A673 (cell line): ENCODE data around the gene GGCT. TPM values are rescaled to one million over a fixed set of nuclear protein-coding genes. Genes with fewer than 3 reads are reported as not detected.

Source experiments
- BruUV-seq: library from RNA; stranded (reverse); fragments of 400-500 nt; replicated peaks from 2 replicates; lab custom pipeline; 2021; lab: Mats Ljungman, UMichigan
- CTCF ChIA-PET: fragments of 300-600 bp; sonication (Branson Sonifier 250); formaldehyde crosslinking; loops from one replicate; lab custom pipeline; 2022; ENCODE audit warnings: antibody characterized with exemption; lab: Charles Lee
- POLR2A ChIA-PET: fragments of 300-600 bp; sonication (Branson Sonifier 250); formaldehyde crosslinking; loops from one replicate; lab custom pipeline; 2022; ENCODE audit warnings: antibody characterized with exemption; ENCODE audit not compliant: low non-redundant PET; lab: Charles Lee
- DNase-seq: peaks from one replicate; pipeline ENCODE4 v3.0.0-alpha.2; 2015; ENCODE audit warnings: low spot score
- H3K27ac ChIP-seq: fragments of 200-600 bp; sonication (generic); 2 replicates; pipeline ENCODE4 v1.5.1; 2016; ENCODE audit warnings: mixed run types, low read depth, mild to moderate bottlenecking, mixed read lengths, antibody characterized with exemption, low read length; ENCODE audit not compliant: poor library complexity, severe bottlenecking
- H3K27me3 ChIP-seq: fragments of 200-600 bp; sonication (generic); replicated peaks from 2 replicates; pipeline ENCODE4 v1.6.1; 2017; ENCODE audit warnings: mixed run types, low read depth, mild to moderate bottlenecking, mixed read lengths, antibody characterized with exemption, low read length; ENCODE audit not compliant: insufficient read depth, poor library complexity
- H3K36me3 ChIP-seq: fragments of 200-600 bp; sonication (generic); 2 replicates; pipeline ENCODE4 v1.6.1; 2016; ENCODE audit warnings: mixed run types, mild to moderate bottlenecking, mixed read lengths, antibody characterized with exemption, low read length; ENCODE audit not compliant: insufficient read depth, poor library complexity, severe bottlenecking
- H3K4me1 ChIP-seq: fragments of 200-600 bp; sonication (generic); 2 replicates; pipeline ENCODE4 v1.6.1; 2017; ENCODE audit warnings: mixed run types, mild to moderate bottlenecking, mixed read lengths, antibody characterized with exemption, low read length; ENCODE audit not compliant: insufficient read depth, poor library complexity, severe bottlenecking
- H3K4me3 ChIP-seq: fragments of 200-600 bp; sonication (generic); 2 replicates; pipeline ENCODE4 v1.5.1; 2016; ENCODE audit warnings: low read depth, mixed run types, mild to moderate bottlenecking, mixed read lengths, low read length; ENCODE audit not compliant: poor library complexity, severe bottlenecking
- H3K9me3 ChIP-seq: fragments of 200-600 bp; sonication (generic); 2 replicates; pipeline ENCODE4 v1.6.1; 2016; ENCODE audit warnings: mixed run types, low read depth, mild to moderate bottlenecking, mixed read lengths, antibody characterized with exemption, low read length; ENCODE audit not compliant: poor library complexity, severe bottlenecking
- EZH2 ChIP-seq: fragments of 200-600 bp; sonication (generic); IDR thresholded peaks from 2 replicates; pipeline ENCODE4 v1.6.1; 2017; ENCODE audit warnings: borderline replicate concordance, low read depth, mild to moderate bottlenecking, mixed read lengths, antibody characterized with exemption, low read length; ENCODE audit not compliant: poor library complexity, severe bottlenecking
- intact Hi-C: fragments of 100-400 bp; cut with micrococcal nuclease; formaldehyde crosslinking; loops from one replicate; pipeline ENCODE4 v1.10.0; 2022; ENCODE audit not compliant: unreplicated experiment
- total RNA-seq: library from RNA; stranded (reverse); gene quantifications from 2 replicates; pipeline ENCODE4 v1.2.3, GENCODE V29; 2021
- TF ChIP-seq, protein P1 (sequence below): fragments of 300-800, 200-600 bp; sonication (generic); conservative IDR thresholded peaks from 2 replicates; pipeline ENCODE4 v1.5.1; 2017; ENCODE audit warnings: low read depth, mild to moderate bottlenecking, antibody characterized with exemption, low read length, moderate library complexity, mixed read lengths

Gene GGCT
- total RNA-seq, 1 experiment from 2014 or later: 66.0 TPM

DNA sequence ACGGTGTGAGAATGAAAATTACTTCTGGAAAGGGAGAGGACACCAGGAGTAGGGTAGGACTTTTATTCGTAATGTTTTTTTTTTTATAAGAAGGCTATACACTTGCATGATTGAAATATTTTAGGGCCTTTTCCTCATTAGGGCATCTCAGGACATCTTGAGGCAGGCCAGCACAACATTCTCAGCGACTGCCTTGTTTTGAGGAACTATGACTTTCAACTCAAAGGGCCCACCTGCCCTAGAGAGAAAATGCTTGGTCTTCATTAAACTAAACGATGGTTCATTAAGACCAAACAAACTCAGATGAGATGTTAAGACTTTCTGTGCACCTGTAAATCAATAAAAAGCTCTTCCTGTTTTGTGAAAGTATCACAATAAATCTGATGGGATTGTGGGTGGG lies 37.4 kb downstream of the GGCT start:
- no peak overlapping the region for H3K4me3 ChIP-seq
- POLR2A ChIA-PET: no interaction called here
- no peaks in the 10 kb centered on the region for H3K36me3 ChIP-seq
- H3K4me1 ChIP-seq: no peaks in the 10 kb centered on the region
- intact Hi-C loops: no loop called here
- BruUV-seq: no TSS peak
- no peak overlapping the region for H3K27ac ChIP-seq
- no peaks in the 10 kb centered on the region for H3K9me3 ChIP-seq
- H3K27me3 ChIP-seq: no peaks in the 10 kb centered on the region
- CTCF ChIA-PET: no interaction called here
- DNase-seq: no peak
- TF ChIP-seq, protein P1, sequence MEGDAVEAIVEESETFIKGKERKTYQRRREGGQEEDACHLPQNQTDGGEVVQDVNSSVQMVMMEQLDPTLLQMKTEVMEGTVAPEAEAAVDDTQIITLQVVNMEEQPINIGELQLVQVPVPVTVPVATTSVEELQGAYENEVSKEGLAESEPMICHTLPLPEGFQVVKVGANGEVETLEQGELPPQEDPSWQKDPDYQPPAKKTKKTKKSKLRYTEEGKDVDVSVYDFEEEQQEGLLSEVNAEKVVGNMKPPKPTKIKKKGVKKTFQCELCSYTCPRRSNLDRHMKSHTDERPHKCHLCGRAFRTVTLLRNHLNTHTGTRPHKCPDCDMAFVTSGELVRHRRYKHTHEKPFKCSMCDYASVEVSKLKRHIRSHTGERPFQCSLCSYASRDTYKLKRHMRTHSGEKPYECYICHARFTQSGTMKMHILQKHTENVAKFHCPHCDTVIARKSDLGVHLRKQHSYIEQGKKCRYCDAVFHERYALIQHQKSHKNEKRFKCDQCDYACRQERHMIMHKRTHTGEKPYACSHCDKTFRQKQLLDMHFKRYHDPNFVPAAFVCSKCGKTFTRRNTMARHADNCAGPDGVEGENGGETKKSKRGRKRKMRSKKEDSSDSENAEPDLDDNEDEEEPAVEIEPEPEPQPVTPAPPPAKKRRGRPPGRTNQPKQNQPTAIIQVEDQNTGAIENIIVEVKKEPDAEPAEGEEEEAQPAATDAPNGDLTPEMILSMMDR: no peak
- TF ChIP-seq EZH2: no peak

DNA sequence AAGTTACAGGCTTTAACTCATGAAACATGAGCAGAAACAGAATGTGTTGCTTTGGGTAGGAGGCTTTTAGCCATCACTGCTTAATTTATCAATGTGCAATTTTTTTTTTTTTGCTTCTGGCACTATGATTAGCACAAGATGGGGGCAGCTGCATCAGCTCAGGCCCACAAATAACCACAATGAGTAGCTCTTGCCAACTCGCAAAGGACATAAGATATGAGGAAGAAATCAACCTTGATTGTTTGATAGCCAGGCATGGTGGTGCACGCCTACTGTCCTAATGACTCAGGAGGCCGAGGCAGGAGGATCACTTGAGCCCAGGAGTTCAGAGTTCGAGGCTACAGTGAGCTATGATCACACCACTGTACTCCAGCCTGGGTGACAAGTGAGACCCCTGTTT lies 38.4 kb downstream of the GGCT start:
- no peak overlapping the region for H3K27ac ChIP-seq
- no peak for DNase-seq
- no peaks in the 10 kb centered on the region for H3K9me3 ChIP-seq
- CTCF ChIA-PET: no interaction called here
- H3K27me3 ChIP-seq: no peaks in the 10 kb centered on the region
- no TSS peak for BruUV-seq
- no peaks in the 10 kb centered on the region for H3K4me1 ChIP-seq
- POLR2A ChIA-PET: no interaction called here
- intact Hi-C loops: no loop called here
- no peaks in the 10 kb centered on the region for H3K36me3 ChIP-seq
- TF ChIP-seq EZH2: no peak
- TF ChIP-seq, protein P1: no peak
- H3K4me3 ChIP-seq: no peak overlapping the region

DNA sequence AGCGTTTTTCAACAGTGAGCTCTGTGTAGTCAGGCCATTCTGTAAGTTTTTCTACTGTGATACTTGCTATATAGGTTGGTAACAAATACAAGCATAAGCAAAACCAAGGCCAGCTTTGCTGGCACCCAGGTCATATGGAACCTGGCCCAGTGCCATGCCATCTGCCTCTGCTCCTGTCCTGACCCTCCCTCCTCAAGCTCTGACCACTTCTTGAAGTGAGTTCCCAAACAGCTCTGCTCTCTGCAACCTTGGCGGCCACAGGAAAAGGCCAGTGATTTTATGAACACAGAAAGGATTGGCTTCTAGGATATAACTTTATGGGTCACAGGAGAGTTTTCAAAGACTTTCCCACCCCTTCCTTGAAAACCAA lies 38.8 kb downstream of the GGCT start:
- no peak for DNase-seq
- no peak for TF ChIP-seq EZH2
- TF ChIP-seq, protein P1: no peak
- intact Hi-C loops: no loop called here
- BruUV-seq: no TSS peak
- H3K9me3 ChIP-seq: no peaks in the 10 kb centered on the region
- no peak overlapping the region for H3K4me3 ChIP-seq
- H3K36me3 ChIP-seq: no peaks in the 10 kb centered on the region
- POLR2A ChIA-PET: no interaction called here
- no peak overlapping the region for H3K27ac ChIP-seq
- no peaks in the 10 kb centered on the region for H3K4me1 ChIP-seq
- H3K27me3 ChIP-seq: no peaks in the 10 kb centered on the region
- CTCF ChIA-PET: no interaction called here
